Dedifferentiated amniotic fluid mesenchymal stem cell (primary cell): ENCODE measurements around the gene CTBP2.
"Not testable (repeated sequence)": the region's sequence is repeated elsewhere in the genome, so short reads cannot be mapped to it uniquely, and the experiment has no call there.

Source experiments
- DNase-seq: peaks from one replicate; pipeline ENCODE4 v3.0.0-alpha.2; 2016; ENCODE audit errors: extremely low spot score

Gene CTBP2

GRCh38 chr10:125158601-125159485 lies 1.5 kb downstream of the CTBP2 start:
- DNase-seq, result peak; percentile 16

- no peak for DNase-seq
These were observed 2.1 kb downstream of the CTBP2 start for GRCh38 chr10:125158275-125158600.

- no peak for DNase-seq
These were observed 2.9 kb downstream of the CTBP2 start for GRCh38 chr10:125157505-125157904.

- no peak for DNase-seq
These were observed 3.5 kb downstream of the CTBP2 start for GRCh38 chr10:125156739-125157480.

GRCh38 chr10:125156196-125156595 lies 4.2 kb downstream of the CTBP2 start:
- no peak for DNase-seq

GRCh38 chr10:125155101-125155500 lies 5.3 kb downstream of the CTBP2 start:
- no peak for DNase-seq

GRCh38 chr10:125154529-125154928 lies 5.8 kb downstream of the CTBP2 start:
- DNase-seq, result no peak

GRCh38 chr10:125153703-125154490 lies 6.5 kb downstream of the CTBP2 start:
- DNase-seq, result peak; percentile 33

- DNase-seq, result no peak
These were observed 7.7 kb downstream of the CTBP2 start for GRCh38 chr10:125152450-125153368.

GRCh38 chr10:125151553-125152449 lies 8.6 kb downstream of the CTBP2 start:
- no peak for DNase-seq

GRCh38 chr10:125151170-125151552 lies 9.2 kb downstream of the CTBP2 start:
- DNase-seq, result no peak

GRCh38 chr10:125150376-125151083 lies 9.8 kb downstream of the CTBP2 start:
- not testable (repeated sequence) for DNase-seq

- no peak for DNase-seq
These were observed 10.7 kb downstream of the CTBP2 start for GRCh38 chr10:125149680-125150047.

- no peak for DNase-seq
These were observed 11.2 kb downstream of the CTBP2 start for GRCh38 chr10:125149036-125149679.

- no peak for DNase-seq
These were observed 11.8 kb downstream of the CTBP2 start for GRCh38 chr10:125148528-125148927.

- no peak for DNase-seq
These were observed 12.4 kb downstream of the CTBP2 start for GRCh38 chr10:125147971-125148439.

- peak; percentile 47 for DNase-seq
These were observed 13.4 kb downstream of the CTBP2 start for GRCh38 chr10:125146791-125147579.

- DNase-seq, result no peak
These were observed 14.7 kb downstream of the CTBP2 start for GRCh38 chr10:125145636-125146035.
